ENCODE data around the gene PDE6G.
"Not testable (repeated sequence)": the region's sequence is repeated elsewhere in the genome, so short reads cannot be mapped to it uniquely, and the experiment has no call there.

PDE6G gene

DNA sequence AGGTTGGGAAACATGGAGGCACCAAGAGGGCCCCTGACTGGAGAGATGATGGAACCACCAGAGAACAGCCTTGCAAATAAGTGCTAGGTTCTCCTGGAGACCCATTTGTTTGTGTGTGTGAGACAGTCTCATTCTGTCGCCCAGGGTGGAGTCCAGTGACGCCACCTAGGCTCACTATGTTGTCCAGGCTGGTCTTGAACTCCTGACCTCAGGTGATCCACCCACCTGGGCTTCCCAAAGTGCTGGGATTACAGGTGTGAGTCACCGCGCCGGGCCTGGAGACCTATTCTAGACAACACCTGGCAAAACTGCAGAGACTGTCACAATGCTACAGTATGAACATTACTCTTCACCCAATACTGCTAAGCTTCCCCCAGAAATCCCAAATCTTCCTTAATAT is 20.9 kb downstream of the PDE6G start:
- no peak for DNase-seq

DNA sequence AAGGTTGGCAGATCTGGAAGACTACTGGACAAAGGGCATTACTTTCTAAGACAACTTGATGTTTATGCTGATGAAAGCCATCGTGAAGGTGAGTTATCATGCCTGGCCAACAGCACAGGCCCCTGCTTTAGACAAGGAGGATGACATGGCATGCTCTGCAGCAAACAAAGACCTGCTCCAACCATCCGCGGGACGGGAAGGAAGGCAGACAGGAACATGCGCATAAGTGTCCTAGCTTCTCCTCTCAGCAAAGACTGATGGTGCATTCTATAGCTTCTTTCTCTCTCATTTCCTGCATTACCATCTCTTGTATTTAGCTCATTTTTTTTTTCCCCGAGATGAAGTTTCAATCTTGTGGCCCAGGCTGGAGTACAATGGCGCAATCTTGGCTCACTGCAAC is 24.9 kb downstream of the PDE6G start:
- no peak for DNase-seq

DNA sequence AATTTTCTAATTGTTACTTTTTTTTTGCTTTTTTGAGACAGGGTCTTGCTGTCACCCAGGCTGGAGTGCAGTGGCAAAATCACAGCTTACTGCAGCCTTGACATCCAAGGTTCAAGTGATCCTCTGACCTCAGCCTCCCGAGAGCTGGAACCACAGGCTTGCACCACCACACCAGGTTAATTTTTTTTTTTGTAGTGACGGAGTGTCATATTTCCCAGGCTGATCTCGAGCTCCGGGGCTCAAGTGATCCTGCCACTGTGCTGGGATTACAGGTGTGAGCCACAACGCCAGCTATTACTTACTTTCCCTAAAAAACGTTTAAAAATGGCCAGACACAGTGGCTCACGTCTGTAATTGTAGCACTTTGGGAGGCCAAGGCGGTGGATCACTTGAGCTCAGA is 26.1 kb downstream of the PDE6G start:
- DNase-seq: no peak

DNA sequence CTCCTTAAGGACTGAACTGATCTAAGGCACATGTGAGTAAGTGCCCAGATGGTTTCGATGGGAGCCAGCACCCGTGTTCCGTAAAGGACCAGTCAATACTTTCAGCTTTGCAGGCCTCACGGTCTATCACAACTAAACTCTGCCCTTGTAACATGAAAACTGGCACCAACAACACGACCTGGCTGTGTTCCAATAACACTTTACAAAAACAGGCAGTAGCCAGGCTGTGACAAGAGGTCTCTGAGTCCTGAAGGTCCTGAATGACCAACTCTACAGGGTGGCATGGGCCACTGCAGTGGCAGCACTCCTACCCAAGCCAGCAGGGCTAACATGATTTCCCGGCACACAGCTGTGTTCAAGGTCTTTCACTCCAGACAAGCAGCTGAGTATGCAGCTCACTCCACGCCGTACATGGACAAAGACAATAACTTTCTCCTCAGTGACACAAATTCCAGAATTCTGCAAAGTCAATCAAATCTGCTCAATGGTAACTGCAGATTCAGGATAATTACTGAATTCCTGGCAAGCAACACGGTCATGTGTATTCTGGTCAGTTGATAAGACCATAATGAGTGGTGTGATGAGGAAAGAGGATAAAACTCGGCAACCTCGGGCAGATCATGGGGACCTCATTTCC is 34.7 kb downstream of the PDE6G start:
- no peak for DNase-seq

DNA sequence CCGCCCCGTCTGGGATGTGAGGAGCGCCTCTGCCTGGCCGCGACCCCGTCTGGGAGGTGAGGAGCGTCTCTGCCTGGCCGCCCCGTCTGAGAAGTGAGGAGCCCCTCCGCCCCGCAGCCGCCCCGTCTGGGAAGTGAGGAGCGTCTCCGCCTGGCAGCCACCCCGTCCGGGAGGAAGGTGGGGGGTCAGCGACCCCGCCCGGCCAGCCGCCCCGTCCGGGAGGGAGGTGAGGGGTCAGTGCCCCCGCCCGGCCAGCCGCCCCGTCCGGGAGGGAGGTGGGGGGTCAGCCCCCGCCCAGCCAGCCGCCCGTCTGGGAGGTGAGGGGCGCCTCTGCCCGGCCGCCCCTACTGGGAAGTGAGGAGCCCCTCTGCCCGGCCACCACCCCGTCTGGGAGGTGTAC is 38.0 kb downstream of the PDE6G start:
- DNase-seq: not testable (repeated sequence)

DNA sequence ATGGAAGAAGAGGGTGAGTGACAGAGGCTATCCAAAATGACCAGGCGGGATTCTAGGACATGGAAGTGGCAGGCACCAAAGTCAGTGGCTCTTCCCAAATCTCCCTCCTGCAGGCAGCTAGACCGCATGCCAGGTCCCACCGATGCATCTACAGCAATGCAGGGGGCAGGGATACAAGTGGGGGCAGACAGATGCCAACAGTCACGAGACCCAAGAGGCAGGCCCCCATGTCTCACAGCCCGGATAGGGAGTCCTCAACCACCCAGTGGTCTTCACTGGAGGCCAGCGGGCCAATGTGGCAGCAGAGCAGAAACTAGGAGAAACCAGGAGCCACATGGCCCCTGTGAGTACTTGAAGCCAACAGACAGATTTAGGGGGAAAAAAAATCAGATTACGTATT is 39.5 kb downstream of the PDE6G start:
- DNase-seq: no peak

DNA sequence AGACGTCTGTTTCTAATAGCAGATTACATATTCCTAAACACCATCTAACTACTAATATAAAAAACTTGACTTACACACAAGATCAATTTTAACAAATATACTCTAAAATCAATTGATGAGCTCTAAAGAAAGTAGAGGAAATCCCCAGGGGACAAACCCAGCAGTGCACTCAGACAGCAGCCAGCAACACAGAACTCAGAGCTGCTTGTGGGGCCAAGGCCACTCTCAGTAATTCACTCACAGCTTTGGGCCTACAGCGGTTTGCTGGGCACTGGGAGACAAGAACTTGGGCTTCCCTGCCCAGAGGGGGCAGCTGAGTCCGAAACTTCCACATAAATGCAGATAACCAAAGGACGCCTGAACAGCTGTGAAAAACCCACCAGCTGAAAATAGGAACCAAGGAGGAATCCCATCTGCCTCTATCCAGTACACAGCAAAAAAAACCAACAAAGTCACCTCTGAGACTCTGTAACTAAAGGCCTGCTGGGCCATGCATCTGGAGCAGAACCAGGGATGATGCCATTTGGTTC is 40.9 kb downstream of the PDE6G start:
- peak in 1 of 5 experiments; percentile 26 for DNase-seq

DNA sequence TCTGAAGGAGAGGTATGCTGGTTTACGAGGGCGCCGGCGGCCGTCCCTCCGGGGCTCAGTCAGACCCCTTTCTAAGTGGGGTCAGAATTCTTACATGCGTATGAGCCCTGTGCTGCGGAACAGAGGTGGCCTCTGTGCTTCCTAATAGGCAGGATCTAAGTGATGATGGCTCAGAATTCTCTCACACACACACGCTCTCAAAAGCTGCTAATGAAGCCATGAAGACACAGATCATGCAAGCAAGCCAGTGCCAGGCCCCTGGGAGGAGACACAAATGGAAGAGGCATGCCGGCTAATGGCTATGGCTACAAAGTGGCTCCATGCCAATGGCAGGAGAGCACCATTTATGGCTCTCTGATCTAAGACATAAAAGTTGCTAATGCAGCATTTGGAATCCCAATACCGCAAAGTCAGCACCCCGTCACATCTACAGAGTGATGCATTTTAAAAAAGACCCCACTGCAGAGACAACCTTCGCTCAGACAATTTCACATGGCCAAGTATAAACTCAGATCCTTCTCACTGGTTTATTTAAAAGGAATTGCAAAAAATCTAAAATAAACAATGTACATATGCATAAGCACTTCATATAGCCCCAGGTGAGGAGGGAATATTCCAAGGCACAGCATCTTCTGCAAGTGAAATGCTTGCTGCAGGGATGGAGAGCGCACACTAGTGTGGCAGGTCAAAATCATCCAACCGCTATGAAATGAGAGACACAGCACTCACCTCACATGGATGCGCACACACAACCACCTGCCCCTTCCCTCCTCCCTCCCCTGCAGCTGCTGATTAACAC is 44.0 kb downstream of the PDE6G start:
- no peak for DNase-seq

DNA sequence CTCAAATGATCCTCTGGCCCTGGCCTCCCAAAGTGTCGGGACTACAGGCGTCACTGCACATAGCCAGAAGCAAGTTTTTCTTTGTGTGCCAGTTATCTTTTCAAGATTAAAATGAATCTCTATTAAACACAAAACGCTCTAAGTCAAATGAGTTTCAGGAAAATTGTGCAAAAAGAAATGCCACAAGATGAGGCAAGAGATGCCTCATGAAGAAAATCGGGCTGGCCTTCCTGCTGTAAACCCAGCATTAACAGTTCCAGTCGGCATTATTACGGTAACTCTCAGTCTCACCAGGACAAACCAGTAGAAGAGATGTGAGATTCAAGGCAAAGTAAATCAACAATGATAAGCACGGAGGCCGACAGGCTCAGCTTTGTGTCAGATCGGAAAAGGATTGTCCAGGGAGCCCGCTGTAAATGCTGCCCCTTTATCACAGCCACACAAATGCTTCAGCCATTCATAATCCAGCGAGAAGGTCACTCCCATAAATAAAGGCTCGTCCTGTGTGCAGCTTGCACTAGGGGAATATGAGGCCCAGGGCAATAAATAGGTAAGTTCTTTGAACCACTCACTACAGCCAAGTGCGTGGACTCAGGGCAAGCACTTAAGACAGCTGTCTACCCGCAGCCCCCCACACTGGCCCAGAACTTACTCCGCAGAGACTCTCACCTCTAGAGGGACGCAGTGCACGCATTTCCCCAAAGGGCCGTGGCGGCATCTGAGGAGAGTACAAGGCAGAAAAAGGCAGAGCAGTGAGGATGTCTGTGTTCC is 46.6 kb downstream of the PDE6G start:
- no peak for DNase-seq

DNA sequence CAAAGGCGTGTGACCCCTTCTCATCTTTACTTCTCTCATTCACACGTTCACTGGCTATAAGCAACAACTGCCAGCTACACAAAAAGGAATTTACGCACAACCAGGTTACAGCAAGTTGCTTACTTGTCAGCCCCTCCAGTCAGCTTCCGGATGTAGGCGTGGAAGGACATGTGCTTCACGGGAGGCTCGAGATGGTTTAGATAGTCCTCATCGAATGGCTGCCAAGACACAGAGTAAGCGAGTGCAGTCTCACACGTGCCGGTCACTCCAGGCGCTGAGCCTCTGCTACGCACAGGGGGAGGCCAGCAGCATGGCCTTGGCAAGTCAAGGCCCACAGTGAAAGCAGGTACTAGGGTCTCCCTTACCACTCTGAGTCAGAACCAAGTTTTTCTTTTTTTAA is 47.7 kb downstream of the PDE6G start:
- DNase-seq: no peak

DNA sequence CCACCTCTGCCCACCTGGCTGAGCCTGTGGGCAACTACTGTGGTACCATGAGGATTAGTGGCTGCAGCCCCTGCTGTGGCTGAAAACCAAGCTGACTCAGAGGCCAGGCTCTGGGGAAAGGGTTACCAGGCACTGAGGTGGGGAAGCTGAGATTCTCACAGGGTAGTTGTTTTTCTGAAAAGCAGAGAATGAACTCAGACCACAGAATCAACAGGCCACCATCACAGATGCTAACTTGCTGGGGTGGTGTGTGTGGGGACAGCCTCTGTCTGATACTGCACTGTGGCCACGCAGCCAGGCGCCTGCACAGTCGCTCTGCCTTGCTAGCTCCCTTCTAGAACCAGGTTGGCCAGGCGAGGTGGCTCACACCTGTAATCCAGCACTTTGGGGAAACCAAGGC is 48.3 kb downstream of the PDE6G start:
- peak in 1 of 5 experiments; percentile 61 for DNase-seq

DNA sequence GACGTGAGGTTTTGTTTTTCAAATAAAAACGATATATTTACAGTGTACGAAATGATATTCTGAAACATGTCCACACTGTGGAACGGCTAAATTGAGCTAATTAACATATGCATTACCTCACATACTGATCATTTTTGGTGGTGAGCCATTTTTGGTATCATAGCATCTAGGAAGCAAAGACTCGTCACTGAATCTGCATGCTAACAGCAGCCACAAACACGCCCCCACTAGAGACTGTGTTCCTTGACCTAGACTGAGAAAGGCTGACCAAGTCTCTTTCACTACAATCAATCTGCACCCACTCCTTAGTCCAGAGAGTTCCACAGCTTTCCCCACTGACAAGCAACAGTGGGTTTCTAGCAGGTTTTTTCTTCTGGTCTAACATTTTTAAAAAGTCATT is 48.9 kb downstream of the PDE6G start:
- peak in 1 of 5 experiments; percentile 22 for DNase-seq

DNA sequence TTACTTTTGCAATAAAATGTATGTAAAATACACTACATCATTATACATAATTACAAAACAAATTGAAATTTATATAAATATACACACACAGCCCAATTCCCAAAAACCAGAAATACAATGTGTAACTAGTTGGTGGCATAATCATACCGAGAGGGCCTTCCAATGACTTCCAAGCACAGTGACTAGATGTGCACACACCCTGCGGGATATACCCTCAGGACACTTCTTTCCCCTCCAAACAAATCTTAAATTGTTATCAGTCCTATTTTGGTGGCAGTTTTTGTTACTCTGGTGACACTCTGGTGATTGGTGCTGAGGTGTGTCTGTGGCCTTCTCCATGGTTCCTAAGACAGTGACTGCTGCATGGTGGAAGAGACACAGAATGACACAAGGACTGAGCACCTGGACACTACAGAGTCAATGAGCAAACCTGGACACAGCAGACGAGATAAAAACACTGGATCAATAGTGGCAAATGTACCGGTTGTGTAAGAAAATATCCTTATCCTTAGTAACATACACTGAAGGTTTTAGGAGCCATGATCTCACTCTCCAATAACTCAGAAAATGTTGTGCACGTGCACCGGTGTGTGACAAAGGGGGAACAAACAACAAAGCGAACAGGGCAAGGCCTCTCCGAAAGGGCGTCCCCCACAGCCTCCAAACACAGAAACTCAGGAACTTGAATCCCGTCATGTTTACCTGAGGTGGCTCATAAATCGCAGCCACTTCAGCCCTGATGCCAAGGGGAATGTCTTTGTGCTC is 52.3 kb downstream of the PDE6G start:
- DNase-seq: no peak

DNA sequence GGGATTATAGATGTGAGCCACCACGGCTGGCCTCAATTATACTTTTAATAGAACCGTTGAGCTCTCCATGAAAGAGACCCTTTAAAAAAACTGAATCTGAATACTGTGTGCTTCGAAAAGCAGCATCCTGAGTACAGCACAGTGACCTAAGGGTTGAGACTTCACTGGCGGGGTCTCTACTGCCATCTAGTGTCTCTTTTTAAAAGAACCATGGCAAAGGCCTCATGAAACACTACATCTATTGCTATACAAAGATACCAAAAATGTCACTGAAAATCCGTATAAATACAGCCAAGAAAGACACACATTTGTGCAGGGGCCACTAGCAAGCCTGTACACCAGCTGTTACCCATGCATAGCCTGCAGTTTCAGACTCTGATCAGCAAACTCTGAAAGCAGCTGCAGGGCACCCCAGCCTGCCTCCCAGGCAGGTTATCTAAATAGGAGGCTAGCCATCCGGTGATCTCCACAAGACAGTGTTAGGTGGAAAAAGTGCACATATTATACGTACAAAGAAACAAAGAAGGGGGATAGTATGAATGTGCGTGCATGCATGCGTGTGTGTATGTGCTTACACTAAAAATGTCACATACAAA is 54.7 kb downstream of the PDE6G start:
- peak in 3 of 5 experiments; percentile 15 to 72 (median 23) for DNase-seq

Measured in T-helper 2 cell (primary cell).